CD4-positive, alpha-beta T cell treated with Interleukin-10 for 1 hour (primary cell): Measurements from ENCODE around the gene DLST.

Experiments
- DNase-seq: peaks from one replicate; pipeline ENCODE4 v3.0.0-alpha.2; 2020

Gene DLST

GRCh38 chr14:74945261-74945851 is 63.6 kb downstream of the DLST start:
- DNase-seq, result peak; percentile 21

- DNase-seq, result peak; percentile 79
These were observed 64.3 kb downstream of the DLST start for GRCh38 chr14:74945852-74946658.

GRCh38 chr14:74946659-74947281 is 65.1 kb downstream of the DLST start:
- no peak for DNase-seq

- DNase-seq, result no peak
These were observed 65.9 kb downstream of the DLST start for GRCh38 chr14:74947353-74948227.

- DNase-seq, result no peak
These were observed 66.8 kb downstream of the DLST start for GRCh38 chr14:74948228-74949175.

GRCh38 chr14:74949191-74949601 is 67.5 kb downstream of the DLST start:
- DNase-seq, result no peak

GRCh38 chr14:74949859-74950573 is 68.3 kb downstream of the DLST start:
- no peak for DNase-seq

GRCh38 chr14:74950795-74951442 is 69.2 kb downstream of the DLST start:
- no peak for DNase-seq

GRCh38 chr14:74951443-74952179 is 69.9 kb downstream of the DLST start:
- no peak for DNase-seq

GRCh38 chr14:74952180-74952665 is 70.5 kb downstream of the DLST start:
- DNase-seq, result no peak

GRCh38 chr14:74952697-74953484 is 71.2 kb downstream of the DLST start:
- no peak for DNase-seq
